HepG2 (cell line): Measurements from ENCODE around the gene CYB561. TPM values are rescaled to one million over a fixed set of nuclear protein-coding genes. Genes with fewer than 3 reads are reported as not detected.

Source experiments
- ATAC-seq: fragments of 200-7000 bp; cut with Tn5 transposase; 3 replicates; pipeline ENCODE4 v1.9.1; 2020; ENCODE audit warnings: mild to moderate bottlenecking, moderate library complexity
- BruUV-seq: library from RNA; stranded (reverse); fragments of 400-500 nt; replicated peaks from 2 replicates; lab custom pipeline; 2021; lab: Mats Ljungman, UMichigan
- CTCF ChIA-PET: fragments of 300-600 bp; formaldehyde crosslinking; extraction: SDS; loops from one replicate; lab custom pipeline; 2021; ENCODE audit warnings: low total read pairs, inconsistent platforms, low intra/inter-chr PET ratio; lab: Yijun Ruan, JAX
- POLR2A ChIA-PET: fragments of 350-600 bp; sonication (Branson Sonifier 250); formaldehyde crosslinking; loops from one replicate; lab custom pipeline; 2020; ENCODE audit warnings: antibody characterized with exemption, inconsistent platforms; lab: Yijun Ruan, JAX
- DNase-seq: peaks from one replicate; pipeline ENCODE4 v3.0.0-alpha.2; 2015; ENCODE audit warnings: low spot score
- FAIRE-seq: peaks from 3 replicates; lab custom pipeline; 2011; peaks lifted over from hg19 to GRCh38; lab: Jason Lieb, UNC
- H2AFZ ChIP-seq: one replicate; pipeline ENCODE4 v1.6.1; 2011; ENCODE audit warnings: low read length, inconsistent platforms
- H3K27ac ChIP-seq: fragments of 300-600 bp; 3 replicates; pipeline ENCODE4 v1.8.0; 2011; ENCODE audit warnings: mixed run types, mild to moderate bottlenecking, mixed read lengths, low read length, inconsistent platforms; ENCODE audit not compliant: insufficient read depth; ENCODE audit errors: extremely low read length
- H3K27me3 ChIP-seq, 2 experiments: fragments of 200-600 bp in 1 of 2; 2 replicates in 1 of 2; 3 replicates in 1 of 2; pipeline versions ENCODE4 v1.6.0 to v1.8.0; 2011; ENCODE audit warnings: low read length in 2 of 2, mild to moderate bottlenecking in 2 of 2, moderate library complexity in 2 of 2, inconsistent platforms in 1 of 2; ENCODE audit not compliant: insufficient read depth in 2 of 2, control insufficient read depth in 1 of 2
- H3K36me3 ChIP-seq, 2 experiments: fragments of 200-600 bp in 1 of 2; replicated peaks in 1 of 2; 2 replicates in 1 of 2; 3 replicates in 1 of 2; pipeline versions ENCODE4 v1.5.1 to v1.8.0; 2011; ENCODE audit warnings: low read length in 2 of 2, inconsistent platforms in 1 of 2; ENCODE audit not compliant: insufficient read depth in 2 of 2, control insufficient read depth in 1 of 2
- H3K4me1 ChIP-seq: 2 replicates; pipeline ENCODE4 v1.5.1; 2012; ENCODE audit warnings: low read length, inconsistent platforms; ENCODE audit not compliant: insufficient read depth
- H3K4me2 ChIP-seq: 2 replicates; pipeline ENCODE4 v1.6.0; 2011; ENCODE audit warnings: low read depth, low read length, inconsistent platforms
- H3K4me3 ChIP-seq, 3 experiments: fragments of 200-600 bp in 1 of 3; sonication (generic), shearing (Covaris generic) in 1 of 3; replicated peaks in 1 of 3; 2 replicates each; pipeline ENCODE4 v1.5.1; 2011 to 2016; ENCODE audit warnings: low read length in 3 of 3, inconsistent platforms in 2 of 3, low read depth in 2 of 3, mild to moderate bottlenecking in 2 of 3, control low read depth in 1 of 3, mixed read lengths in 1 of 3; ENCODE audit not compliant: insufficient read depth in 1 of 3
- H3K79me2 ChIP-seq: one replicate; pipeline ENCODE4 v1.6.1; 2011; ENCODE audit warnings: low read length, inconsistent platforms; ENCODE audit not compliant: insufficient read depth
- H3K9ac ChIP-seq: 2 replicates; pipeline ENCODE4 v1.6.0; 2011; ENCODE audit warnings: mild to moderate bottlenecking, low read depth, low read length, inconsistent platforms; ENCODE audit not compliant: insufficient read depth
- H3K9me3 ChIP-seq: 2 replicates; pipeline ENCODE4 v1.5.1; 2012; ENCODE audit warnings: mild to moderate bottlenecking, low read length
- H4K20me1 ChIP-seq: 2 replicates; pipeline ENCODE4 v1.6.0; 2011; ENCODE audit warnings: inconsistent platforms, mild to moderate bottlenecking, low read length, moderate library complexity; ENCODE audit not compliant: insufficient read depth
- RAD51 ChIP-seq: fragments of 450-650 bp; IDR thresholded peaks from 2 replicates; pipeline ENCODE4 v1.6.1; 2016; ENCODE audit warnings: borderline replicate concordance
- ZMYM3 ChIP-seq: sonication (generic); formaldehyde crosslinking; IDR thresholded peaks from 2 replicates; pipeline ENCODE4 v1.5.1; 2020; ENCODE audit warnings: mild to moderate bottlenecking, missing genetic modification reagents
- ZNF589 ChIP-seq: sonication (generic); formaldehyde crosslinking; conservative IDR thresholded peaks from 2 replicates; pipeline ENCODE4 v1.8.0; 2022; ENCODE audit warnings: mild to moderate bottlenecking, moderate library complexity, missing genetic modification reagents
- WGBS: methylation state at CpG from one replicate; pipeline ENCODE4 v1.1.6; 2017; ENCODE audit warnings: low lambda C conversion rate; 5-methylcytosine and 5-hydroxymethylcytosine counted together
- in situ Hi-C: cut with HindIII; loops from 2 replicates; pipeline ENCODE4 v1.10.0; 2017; ENCODE audit warnings: low pct_unique_long_range_greater_than_20kb; ENCODE audit not compliant: extremely low pct_ligation_motif_present
- intact Hi-C: fragments of 100-400 bp; cut with micrococcal nuclease; formaldehyde crosslinking; loops from one replicate; pipeline ENCODE4 v1.10.0; 2022; ENCODE audit not compliant: unreplicated experiment
- polyA plus RNA-seq, 8 experiments: library from polyadenylated mRNA; depleted of rRNA in 3 of 8; stranded (reverse) in 7 of 8; unstranded in 1 of 8; fragments of >200 nt; fragmentation: Illumina TruSeq in 4 of 8; extraction: Trizol in 4 of 8; gene quantifications; 2 replicates each; pipeline versions ENCODE4 v1.2.1 to v1.2.3, GENCODE V29; 2011 to 2016; ENCODE audit warnings: low read depth in 4 of 8, missing spikeins in 1 of 8, mixed read lengths in 1 of 8; ENCODE audit not compliant: insufficient read depth in 1 of 8
- total RNA-seq, 5 experiments: library from RNA; depleted of rRNA; stranded (reverse); fragments of >200 nt; fragmentation: Illumina TruSeq; extraction: Trizol; gene quantifications; 2 replicates each; pipeline ENCODE4 v1.2.3, GENCODE V29; 2016; ENCODE audit warnings: low read depth in 1 of 5
- TF ChIP-seq, protein P1 (sequence below): IDR thresholded peaks from 2 replicates; pipeline ENCODE4 v1.6.1; 2016; ENCODE audit warnings: missing compliant biosample characterization, missing genetic modification reagents, borderline replicate concordance

Gene CYB561
- total and polyA plus RNA-seq, 2 of the 13 experiments (the other 11 are each of a cell fraction or from before 2014, with no cell fraction given), result 1.5 to 6.7 TPM

DNA sequence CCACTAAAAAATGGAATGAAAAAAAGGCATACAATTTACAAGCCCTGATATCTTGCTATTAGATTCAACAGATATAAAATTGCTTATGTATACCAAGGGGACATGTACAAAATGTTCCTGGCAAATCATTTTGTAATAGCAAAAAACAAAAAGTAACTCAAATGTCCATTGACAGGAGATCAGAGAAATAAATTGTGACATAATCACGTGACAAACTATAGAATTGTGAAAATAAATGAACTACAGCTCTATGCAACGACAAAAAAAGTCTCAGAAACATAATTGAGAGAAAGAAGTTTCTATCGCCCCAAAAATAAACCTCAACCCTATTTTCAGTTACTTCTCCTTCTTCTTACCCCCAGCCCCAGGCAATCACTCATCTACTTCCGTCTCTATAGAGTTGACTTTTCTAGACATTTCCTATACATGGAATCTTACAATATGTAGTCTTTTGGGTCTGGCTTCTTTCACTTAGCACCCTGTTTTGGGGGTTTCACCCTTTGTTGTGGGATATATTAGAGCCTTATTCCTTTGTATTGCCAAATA, 18.7 kb upstream of the CYB561 start:
- no peak for ATAC-seq
- no peak for TF ChIP-seq ZMYM3
- peak; percentile 86 for TF ChIP-seq RAD51
- H3K9ac ChIP-seq, result no peak overlapping the region
- peaks cover 0 to 22% of the 10 kb centered on the region in 2 experiments; a peak in 4 of 5 replicates for H3K27me3 ChIP-seq
- FAIRE-seq, result no peak
- no peaks in the 10 kb centered on the region for H3K36me3 ChIP-seq
- intact Hi-C loops (no loop called here), in situ Hi-C loops (no loop called here)
- H3K4me2 ChIP-seq, result no peak overlapping the region
- no peaks in the 10 kb centered on the region for H3K4me1 ChIP-seq
- ChIA-PET CTCF (no interaction called here), POLR2A (no interaction called here)
- no peak overlapping the region for H3K27ac ChIP-seq
- BruUV-seq, result no TSS peak
- H3K9me3 ChIP-seq, result no peaks in the 10 kb centered on the region
- 23% methylated on average over 4 of the region's 4 CpGs for WGBS
- no peaks in the 10 kb centered on the region for H4K20me1 ChIP-seq
- no peak overlapping the region for H3K4me3 ChIP-seq
- no peaks in the 10 kb centered on the region for H3K79me2 ChIP-seq
- no peak overlapping the region for H2AFZ ChIP-seq
- no peak for DNase-seq

DNA sequence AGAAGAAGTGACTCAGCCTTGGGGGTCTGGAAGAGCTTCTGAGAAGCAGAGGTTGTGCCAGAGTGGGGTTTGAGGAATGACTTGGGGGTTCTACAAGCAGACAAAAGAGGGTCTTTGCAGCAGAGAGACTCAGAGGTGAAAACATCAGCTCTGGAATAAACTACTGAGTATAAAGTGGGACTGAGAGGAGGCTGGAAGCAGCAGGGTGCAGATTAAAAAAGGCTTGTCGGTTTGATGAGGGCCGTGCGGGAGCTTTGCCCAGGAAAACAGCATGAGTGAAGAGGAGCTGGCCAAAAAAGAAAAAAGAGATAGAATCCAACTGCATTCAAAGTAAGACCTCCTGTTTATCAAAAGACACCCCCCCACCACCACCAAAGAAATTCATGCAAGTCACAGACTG, 17.7 kb upstream of the CYB561 start:
- 43% methylated on average over 3 of the region's 3 CpGs for WGBS
- CTCF ChIA-PET, result no interaction called here
- no peak for FAIRE-seq

More for the DNA sequence above, 17.7 kb upstream of the CYB561 start:
- ATAC-seq (no peak), DNase-seq (no peak)
- Histone ChIP-seq H3K79me2 (no peaks in the 10 kb centered on the region), H4K20me1 (no peaks in the 10 kb centered on the region), H3K9me3 (no peaks in the 10 kb centered on the region), H3K4me3 (no peak overlapping the region), H3K36me3 (no peaks in the 10 kb centered on the region), H3K9ac (no peak overlapping the region), H3K4me1 (peaks cover 7% of the 10 kb centered on the region), H3K27ac (no peak overlapping the region), H3K27me3 (peaks cover 0 to 22% of the 10 kb centered on the region in 2 experiments; a peak in 4 of 5 replicates), H2AFZ (no peak overlapping the region), H3K4me2 (no peak overlapping the region)
- intact Hi-C loops (no loop called here), in situ Hi-C loops (no loop called here)
- BruUV-seq, result no TSS peak
- POLR2A ChIA-PET, result no interaction called here
- no peak for TF ChIP-seq ZNF589
- TF ChIP-seq, protein P1, sequence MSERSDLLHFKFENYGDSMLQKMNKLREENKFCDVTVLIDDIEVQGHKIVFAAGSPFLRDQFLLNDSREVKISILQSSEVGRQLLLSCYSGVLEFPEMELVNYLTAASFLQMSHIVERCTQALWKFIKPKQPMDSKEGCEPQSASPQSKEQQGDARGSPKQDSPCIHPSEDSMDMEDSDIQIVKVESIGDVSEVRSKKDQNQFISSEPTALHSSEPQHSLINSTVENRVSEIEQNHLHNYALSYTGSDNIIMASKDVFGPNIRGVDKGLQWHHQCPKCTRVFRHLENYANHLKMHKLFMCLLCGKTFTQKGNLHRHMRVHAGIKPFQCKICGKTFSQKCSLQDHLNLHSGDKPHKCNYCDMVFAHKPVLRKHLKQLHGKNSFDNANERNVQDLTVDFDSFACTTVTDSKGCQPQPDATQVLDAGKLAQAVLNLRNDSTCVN (CRISPR knock-in tag), result no peak
